ENCODE data around the gene AQP10.
A peak's percentile ranks its signal among the peaks of the same experiment; 100 is the strongest.
"Not testable (repeated sequence)": the region's sequence is repeated elsewhere in the genome, so short reads cannot be mapped to it uniquely, and the experiment has no call there.

The AQP10 gene, protein sequence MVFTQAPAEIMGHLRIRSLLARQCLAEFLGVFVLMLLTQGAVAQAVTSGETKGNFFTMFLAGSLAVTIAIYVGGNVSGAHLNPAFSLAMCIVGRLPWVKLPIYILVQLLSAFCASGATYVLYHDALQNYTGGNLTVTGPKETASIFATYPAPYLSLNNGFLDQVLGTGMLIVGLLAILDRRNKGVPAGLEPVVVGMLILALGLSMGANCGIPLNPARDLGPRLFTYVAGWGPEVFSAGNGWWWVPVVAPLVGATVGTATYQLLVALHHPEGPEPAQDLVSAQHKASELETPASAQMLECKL

DNA sequence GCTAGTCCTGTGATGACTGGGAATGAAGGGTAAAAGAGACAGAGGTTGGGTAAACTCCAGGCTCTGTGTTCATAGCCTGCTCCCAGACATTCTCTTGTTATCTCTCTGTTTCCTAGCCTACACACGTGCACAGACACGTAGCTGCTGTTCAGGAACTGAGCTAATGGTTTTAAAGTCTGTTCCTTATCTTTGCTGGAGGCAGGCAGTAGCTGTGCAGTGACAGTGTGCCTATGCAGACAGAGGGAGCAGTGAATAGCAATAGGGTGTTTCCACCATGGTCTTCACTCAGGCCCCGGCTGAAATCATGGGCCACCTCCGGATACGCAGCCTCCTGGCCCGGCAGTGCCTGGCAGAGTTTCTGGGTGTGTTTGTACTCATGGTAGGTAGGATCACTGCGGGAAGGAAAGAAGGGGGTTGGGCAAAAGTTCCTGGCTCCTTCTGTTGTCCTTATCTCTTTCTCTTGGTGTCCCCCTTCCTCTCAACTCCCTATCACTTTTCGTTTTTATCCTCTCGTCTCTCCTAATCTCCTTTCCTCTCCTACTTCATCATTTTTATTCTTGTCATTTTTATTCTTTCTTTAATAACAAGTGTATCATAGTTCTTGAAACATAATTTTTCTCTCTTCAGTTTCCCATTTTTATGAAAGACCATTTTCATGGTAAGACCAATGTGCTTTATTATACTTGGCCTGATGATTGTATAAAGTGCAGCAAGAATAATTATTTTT lies at the start of gene AQP10:
AQP10 (plus strand) TSS at position 212 of the 727 bp plus-strand sequence; CDS start at position 275, 63 bp downstream.
- DNase-seq (ENCODE audit: low read depth, low spot score): no peak

DNA sequence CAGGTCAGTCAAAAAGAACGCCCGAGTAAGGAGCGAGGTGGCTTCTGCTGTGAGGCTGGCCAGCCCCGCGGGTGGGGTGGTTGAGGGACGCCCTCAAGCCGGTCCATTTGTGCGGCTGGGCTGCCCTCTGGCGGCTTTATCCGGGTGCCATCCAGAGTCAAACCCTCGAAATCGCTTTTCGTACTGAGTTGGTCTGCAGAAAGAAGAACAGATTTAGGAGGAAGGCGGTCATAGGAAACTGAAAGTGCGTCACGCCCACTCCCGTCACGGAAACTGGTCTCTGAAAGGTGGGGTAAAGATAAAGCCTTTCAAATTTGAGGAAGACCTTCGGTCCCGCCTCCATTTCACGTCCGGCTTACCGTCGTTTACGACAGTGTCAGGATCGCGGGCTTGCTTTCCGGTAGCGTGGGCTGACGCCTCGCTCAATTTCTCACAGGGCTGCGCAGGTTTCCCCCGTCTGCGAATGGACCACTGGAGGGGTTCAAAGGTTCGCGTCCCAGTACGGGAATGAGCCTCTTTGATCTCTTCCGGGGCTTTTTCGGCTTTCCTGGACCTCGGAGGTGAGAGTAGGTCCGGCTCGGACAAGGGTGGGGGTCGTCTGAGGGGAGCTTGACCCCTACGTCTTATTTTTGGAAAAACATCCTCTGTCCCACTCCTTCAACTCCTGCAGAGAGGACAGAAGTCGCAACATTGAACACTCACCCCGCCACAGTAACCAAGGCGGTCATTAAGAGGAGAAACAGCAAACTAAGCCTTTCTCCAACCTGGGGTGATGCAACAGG lies 48.5 kb upstream of the AQP10 start, which contains the start of gene HAX1:
HAX1 (plus strand) TSS at position 413 of the 782 bp plus-strand sequence; CDS start at position 508, 95 bp downstream.
- DNase-seq (ENCODE audit: low read depth, low spot score): peak; percentile 89

DNA sequence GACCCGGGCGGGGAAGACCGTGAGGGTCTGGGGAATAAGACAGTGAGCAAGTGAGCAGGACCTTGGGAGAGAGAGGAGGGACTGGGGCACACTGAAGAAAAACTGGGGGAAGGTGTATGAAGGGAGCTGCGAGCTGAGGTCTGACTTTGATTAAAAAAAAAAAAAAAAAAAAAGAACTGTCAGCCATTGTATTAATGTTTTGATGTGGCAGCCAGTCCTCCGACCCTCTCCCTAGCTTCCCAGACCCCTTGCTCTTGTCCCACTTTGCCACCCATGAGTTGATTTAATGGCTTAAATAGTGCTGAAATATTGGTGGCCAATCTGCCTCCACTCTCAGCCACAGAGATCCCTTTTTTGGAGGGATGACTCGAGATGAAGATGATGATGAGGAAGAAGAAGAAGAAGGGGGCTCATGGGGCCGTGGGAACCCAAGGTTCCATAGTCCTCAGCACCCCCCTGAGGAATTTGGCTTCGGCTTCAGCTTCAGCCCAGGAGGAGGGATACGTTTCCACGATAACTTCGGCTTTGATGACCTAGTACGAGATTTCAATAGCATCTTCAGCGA lies 47.8 kb upstream of the AQP10 start:
- DNase-seq (ENCODE audit: low read depth, low spot score): no peak

DNA sequence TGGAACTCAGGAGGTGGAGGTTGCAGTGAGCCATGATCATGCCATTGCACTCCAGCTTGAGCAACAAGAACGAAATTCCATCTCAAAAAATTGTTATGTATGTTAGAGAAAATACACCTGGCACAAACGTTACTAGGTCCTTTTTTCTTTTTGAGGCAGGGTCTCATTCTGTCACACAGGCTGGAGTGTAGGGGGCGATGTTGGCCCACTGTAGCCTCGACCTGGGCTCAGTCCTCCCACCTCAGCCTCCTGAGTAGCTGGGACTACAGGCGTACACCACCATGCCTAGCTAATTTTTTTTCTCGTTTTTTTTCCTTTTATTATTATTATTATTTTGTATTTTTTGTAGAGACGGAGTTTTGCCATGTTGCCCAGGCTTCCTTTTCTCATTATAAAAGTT lies 44.1 kb upstream of the AQP10 start:
- DNase-seq (ENCODE audit: low read depth, low spot score): no peak

DNA sequence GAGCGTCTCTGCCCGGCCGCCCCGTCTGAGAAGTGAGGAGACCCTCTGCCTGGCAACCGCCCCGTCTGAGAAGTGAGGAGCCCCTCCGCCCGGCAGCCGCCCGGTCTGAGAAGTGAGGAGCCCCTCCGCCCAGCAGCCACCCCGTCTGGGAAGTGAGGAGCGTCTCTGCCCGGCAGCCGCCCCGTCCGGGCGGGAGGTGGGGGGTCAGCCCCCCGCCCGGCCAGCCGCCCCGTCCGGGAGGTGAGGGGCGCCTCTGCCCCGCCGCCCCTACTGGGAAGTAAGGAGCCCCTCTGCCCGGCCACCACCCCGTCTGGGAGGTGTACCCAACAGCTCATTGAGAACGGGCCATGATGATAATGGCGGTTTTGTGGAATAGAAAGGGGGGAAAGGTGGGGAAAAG lies 33.3 kb upstream of the AQP10 start:
- DNase-seq (ENCODE audit: low read depth, low spot score): not testable (repeated sequence)

DNA sequence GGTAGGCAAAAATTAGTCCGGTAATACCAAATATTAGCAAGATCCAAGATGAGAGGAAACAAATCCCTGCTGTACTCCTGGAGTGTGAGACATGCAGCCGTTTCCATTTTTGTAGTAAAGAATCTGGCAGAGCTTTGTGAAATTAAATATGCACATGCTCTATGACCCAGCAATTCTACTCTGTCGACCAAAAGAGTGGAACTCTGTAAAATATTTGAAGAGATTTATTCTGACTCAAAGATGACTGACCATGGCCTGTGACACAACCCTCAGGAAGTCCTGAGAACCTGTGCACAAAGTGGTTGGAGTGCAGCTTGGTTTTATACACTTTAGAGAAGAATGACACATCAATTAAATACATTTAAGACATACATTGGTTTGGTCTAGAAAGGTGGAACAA lies 32.2 kb upstream of the AQP10 start:
- DNase-seq (ENCODE audit: low read depth, low spot score): no peak

DNA sequence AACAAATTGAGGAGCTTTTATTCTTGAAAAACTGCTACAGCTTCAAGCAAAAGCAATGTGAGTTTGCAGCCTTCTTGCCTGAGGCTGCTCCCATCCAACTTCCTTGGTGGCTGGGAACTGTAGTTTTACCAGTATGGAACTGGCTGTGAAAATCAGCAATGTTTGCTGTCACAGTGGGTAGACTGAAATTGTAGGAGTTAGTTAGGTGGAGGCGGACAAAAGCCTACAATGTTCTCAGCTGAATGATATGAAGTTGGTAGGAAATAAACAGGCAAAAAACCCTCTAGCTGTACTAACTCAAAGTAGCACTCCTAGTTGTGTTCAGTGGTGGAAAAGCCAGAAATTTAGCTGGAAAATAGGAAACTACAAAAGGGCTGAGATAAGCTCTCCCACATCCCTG lies 30.0 kb upstream of the AQP10 start:
- no peak for DNase-seq (ENCODE audit: low read depth, low spot score)

DNA sequence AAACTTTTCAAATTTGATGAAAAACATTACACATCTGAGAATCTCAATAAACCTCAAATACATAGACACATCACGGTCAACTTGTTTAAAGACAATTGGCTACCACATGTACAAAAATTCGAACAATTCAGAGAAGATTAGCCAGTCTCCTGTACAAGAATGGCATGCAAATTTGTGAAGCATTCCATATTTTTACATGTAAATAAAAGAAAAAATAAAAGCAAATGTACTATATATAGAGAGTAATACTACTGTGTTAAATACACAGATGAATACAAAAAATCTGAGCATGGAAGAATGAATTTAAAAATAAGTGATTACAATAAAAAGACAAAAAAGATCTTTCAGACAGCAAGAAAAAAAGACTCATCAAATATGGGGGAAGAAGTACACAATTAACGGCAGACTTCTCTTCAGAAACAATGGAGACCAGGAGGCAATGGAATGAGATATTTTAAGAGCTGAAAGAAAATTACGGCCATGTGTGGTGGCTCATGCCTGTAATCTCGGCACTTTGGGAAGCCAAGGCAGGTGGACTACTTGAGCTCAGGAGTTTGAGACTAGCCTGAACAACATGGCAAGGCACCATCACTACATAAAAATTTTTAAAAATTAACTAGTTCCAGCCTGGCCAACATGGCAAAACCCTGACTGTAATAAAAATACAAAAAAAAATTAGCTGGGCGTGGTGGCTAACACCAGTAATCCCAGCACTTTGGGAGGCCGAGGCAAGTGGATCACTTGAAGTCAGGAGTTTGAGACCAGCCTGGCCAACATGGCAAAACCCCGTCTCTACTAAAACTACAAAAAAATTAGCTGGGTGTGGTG lies 25.3 kb upstream of the AQP10 start:
- no peak for DNase-seq (ENCODE audit: low read depth, low spot score)

DNA sequence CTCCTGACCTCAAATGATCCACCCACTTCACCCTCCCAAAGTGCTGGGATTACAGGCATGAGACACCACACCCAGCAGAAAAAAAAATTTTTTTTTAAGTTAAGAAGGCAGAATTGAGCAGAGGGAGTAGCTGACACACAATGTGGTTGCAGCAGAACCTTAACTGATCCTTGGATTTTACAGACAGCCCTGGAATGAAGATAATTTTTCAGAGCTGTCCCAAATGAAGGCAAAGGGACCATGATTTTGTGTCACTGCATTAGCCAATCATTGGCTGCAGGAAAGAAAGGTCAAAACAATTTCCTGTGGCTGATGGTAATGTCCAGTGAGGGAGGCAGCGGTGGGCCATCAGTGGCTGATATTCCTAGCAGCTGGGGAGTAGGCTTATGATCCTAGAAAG lies 19.3 kb upstream of the AQP10 start:
- no peak for DNase-seq (ENCODE audit: low read depth, low spot score)

DNA sequence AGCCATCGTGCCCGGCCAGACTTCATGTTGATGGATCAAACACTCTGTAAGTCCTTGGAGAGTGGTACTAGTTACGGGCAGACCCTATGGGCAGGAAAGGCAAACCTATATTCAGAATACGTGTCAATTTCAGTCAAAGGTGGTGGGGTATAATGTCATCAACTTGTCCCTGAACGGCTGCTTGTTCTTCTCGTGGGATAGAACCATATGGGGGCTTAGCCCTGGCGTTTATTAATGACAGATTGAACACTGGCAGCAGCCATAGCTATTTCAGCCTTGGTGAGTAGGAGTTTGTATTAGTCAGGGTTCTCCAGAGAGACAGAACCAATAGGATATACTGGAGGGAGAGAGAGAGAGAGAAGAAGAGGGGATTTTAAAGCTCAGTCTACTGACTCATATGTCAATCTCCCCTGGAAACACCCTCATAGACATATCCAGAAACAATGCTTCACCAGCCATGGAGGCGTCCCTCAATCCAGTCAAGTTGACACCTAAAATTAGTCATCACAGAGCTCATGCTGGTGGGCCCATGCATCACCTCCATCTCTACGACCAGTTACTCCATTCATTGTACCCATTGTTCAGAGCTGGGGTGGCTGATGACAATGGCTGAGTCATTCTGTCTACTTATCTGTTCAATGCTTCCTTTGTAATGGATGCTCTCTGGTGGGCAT lies 16.1 kb upstream of the AQP10 start:
- no peak for DNase-seq (ENCODE audit: low read depth, low spot score)

DNA sequence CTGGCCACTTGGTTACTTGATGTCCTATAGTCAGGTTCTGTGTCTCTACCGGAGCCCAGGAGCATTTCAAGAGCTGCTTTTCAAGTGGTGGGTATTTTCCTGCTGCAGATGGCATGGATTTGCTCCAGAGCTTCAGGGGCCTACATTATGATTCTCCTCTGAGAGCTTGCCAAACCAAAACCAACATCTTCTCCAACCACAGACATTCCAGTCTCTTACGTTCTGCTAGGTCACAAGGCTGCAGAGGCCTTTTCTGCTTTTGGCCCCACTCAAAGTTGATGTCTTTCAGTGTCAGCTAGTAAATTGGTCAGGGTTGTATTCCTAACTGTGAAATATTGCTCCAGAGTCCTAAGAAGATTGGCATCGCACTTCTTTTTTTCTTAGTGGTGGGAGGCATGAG lies 14.7 kb upstream of the AQP10 start:
- DNase-seq (ENCODE audit: low read depth, low spot score): no peak

DNA sequence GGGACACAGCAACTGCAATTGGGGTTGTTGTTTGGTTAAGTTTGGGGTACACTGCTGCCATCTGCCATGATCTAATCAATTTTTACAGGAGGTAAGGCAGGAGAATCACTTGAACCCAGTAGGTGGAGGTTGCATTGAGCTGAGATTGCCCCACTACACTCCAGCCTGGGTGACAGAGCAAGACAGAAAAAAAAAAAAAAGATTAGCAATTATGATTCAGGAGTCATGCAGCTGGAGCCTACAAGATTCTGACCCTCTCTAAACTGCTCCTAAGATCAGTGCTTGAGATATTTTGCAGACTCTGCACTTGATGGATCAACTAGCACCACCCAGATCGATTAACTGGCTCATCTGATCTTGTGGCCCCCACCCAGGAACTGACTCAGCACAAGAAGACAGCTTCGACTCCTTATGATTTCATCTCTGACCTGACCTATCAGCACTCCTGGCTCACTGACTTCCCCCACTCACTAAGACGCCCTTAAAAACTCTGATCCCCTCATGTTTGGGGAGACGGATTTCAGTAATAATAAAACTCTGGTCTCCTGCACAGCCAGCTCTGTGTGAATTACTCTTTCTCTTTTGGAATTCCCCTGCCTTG lies 13.1 kb upstream of the AQP10 start:
- DNase-seq (ENCODE audit: low read depth, low spot score): not testable (repeated sequence)

DNA sequence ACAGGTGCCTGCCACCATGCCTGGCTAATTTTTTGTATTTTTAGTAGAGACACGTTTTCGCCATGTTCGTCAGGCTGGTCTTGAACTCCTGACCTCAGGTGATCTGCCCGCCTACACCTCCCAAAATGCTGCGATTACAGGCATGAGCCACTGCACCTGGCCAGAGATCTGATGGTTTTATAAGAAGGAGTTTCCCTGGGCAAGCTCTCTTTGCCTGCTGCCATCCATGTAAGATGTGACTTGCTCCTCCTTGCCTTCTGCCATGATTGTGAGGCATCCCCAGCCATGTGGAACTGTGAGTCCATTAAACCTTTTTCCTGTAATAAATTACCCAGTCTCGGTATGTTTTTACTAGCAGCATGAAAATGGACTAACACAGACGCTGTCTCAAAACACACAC lies 11.8 kb upstream of the AQP10 start:
- DNase-seq (ENCODE audit: low read depth, low spot score): not testable (repeated sequence)

DNA sequence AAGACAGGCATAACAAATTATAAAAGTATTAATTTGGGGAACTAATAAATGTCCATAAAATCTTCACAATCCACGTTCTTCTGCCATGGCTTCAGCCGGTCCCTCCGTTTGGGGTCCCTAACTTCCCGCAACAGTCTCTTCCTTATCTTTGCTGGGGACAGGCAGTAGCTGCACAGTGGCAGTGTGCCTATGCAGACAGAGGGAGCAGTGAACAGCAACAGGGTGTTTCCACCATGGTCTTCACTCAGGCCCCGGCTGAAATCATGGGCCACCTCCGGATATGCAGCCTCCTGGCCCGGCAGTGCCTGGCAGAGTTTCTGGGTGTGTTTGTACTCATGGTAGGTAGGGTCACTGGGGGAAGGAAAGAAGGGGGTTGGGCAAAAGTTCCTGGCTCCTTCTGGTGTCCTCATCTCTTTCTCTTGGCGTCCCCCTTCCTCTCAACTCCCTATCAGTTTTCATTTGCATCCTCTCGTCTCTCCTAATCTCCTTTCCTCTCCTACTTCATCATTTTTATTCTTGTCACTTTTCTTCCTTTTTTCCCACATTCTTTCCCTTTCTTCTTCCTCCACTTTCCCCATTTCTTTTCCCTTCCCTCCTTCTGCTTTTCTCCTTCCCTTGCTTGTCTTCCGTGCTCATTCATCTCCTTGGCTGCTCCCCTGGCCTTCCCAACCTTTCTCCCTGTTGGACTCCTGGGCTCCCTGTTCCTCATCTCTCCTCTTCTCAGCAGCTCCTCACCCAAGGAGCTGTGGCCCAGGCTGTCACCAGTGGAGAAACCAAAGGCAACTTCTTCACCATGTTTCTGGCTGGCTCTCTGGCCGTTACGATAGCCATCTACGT lies 8.4 kb upstream of the AQP10 start:
- not testable (repeated sequence) for DNase-seq (ENCODE audit: low read depth, low spot score)

DNA sequence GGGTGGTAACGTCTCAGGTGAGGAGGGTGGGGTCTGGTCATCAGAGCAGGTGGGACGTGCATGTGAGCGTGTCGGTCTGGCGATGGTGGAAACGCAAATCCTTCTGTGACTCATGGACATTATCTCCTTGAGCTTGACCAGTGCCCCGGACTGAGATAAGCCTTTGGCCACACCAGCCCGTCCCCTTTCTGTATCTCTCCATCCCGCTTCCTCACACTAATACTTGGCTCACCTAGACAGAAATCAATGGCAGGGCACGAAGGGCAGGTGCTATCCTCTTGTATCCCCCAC lies 7.9 kb upstream of the AQP10 start:
- no peak for DNase-seq (ENCODE audit: low read depth, low spot score)

DNA sequence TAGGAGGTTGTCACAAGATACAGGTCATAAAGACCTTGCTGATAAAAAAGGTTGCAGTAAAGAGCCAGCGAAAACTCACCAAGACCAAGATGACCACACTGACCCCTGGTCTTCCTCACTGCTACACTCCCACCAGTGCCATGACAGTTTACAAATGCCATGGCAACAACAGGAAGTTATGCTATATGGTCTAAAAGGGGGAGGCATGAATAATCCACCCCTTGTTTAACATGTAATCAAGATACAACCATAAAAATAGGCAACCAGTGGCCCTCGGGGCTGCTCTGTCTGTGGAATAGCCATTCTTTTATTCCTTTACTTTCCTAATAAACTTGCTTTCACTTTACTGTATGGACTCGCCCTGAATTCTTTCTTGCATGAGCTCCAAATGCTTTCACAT lies 6.7 kb upstream of the AQP10 start:
- DNase-seq (ENCODE audit: low read depth, low spot score): not testable (repeated sequence)

DNA sequence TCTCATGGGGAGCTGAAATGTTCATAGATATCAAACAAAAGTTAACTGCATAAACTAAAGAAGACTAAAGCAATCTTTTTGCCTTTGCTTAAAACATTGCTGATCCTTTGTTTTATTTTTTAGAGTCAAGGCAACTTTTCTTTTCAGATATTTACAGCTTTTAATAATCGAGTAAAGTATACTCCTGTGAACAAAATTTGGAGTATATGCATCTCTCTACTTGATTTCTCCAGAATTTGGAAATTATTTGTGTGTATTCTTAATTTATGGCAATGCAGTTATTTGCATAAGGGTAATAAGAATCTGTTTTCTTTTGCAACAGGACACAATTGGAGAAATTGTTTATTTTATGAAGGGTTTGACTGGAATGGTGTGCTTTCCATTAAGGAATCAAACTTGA lies 4.2 kb upstream of the AQP10 start:
- no peak for DNase-seq (ENCODE audit: low read depth, low spot score)

DNA sequence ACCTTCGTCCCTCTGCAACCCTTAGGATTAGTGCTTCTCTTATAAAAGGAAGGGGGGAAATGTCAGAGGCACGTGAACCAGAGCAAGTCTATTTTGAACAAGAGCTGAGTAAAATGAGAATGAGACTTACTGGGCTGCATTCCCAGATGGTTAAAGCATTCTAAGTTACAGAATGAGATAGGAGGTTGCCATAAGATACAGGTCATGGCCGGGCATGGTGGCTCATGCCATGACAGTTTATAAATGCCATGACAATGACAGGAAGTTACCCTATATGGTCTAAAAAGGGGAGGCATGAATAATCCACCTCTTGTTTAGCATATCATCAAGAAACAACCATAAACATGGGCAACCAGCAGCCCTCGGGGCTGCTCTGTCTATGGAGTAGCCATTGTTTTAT lies 2.5 kb upstream of the AQP10 start:
- DNase-seq (ENCODE audit: low read depth, low spot score): no peak

DNA sequence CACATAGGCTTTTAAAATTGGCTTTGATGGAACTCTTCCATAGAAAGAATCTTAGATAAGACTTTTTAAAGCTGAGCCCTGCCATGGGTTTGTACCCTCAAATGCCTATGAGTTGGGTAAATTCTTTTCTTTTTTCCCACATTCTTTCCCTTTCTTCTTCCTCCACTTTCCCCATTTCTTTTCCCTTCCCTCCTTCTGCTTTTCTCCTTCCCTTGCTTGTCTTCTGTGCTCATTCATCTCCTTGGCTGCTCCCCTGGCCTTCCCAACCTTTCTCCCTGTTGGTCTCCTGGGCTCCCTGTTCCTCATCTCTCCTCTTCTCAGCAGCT lies 679 bp downstream of the AQP10 start:
- not testable (repeated sequence) for DNase-seq (ENCODE audit: low read depth, low spot score)

DNA sequence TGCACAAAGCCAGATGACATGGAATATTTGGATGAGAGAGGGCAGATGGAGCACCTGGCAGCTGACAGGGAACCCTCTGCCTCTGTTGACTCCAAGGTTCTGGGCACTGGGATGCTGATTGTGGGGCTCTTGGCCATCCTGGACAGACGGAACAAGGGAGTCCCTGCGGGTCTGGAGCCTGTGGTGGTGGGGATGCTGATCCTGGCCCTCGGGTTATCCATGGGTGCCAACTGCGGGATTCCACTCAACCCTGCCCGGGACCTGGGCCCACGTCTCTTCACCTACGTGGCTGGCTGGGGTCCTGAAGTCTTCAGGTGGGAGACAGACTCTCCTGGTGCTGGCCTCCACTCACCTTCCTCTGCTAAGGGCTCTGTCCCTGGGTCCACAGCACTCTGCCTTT lies 2.6 kb downstream of the AQP10 start:
- DNase-seq (ENCODE audit: low read depth, low spot score): no peak

Data from smooth muscle cell of the brain vasculature (primary cell).